ENCODE results near the gene CDKN2A.
"Not testable (repeated sequence)": the region's sequence is repeated elsewhere in the genome, so short reads cannot be mapped to it uniquely, and the experiment has no call there.

CDKN2A gene

DNA sequence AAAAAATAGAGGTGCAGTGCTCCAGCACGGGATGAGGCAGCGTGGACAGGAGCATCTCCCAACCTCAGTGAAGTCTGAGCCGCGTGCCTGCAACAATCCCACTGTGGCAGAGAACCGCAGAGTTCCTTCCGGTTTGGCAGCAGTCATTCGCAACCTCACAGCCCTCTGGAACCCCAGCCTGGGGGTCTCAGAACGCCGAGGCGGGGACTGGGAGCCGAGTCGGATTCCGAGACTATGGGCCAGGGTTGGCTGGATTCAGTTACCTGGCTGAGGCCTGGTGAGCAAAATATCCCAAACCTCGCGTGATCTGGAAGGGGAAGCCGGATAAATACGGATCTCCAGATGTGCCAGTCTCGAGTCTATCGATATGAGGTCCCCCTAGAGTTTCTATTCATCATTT, 27.0 kb downstream of the CDKN2A start:
- Histone ChIP-seq H3K36me3 (peaks cover 26% of the 10 kb centered on the region), H3K4me3 (ENCODE audit: low read depth, low read length) (no peak overlapping the region), H3K27me3 (ENCODE audit: insufficient read depth, low read depth, severe bottlenecking) (no peaks in the 10 kb centered on the region), H3K27ac (no peak overlapping the region), H3K9me3 (ENCODE audit: severe bottlenecking) (no peaks in the 10 kb centered on the region)
- TF ChIP-seq, protein P1, sequence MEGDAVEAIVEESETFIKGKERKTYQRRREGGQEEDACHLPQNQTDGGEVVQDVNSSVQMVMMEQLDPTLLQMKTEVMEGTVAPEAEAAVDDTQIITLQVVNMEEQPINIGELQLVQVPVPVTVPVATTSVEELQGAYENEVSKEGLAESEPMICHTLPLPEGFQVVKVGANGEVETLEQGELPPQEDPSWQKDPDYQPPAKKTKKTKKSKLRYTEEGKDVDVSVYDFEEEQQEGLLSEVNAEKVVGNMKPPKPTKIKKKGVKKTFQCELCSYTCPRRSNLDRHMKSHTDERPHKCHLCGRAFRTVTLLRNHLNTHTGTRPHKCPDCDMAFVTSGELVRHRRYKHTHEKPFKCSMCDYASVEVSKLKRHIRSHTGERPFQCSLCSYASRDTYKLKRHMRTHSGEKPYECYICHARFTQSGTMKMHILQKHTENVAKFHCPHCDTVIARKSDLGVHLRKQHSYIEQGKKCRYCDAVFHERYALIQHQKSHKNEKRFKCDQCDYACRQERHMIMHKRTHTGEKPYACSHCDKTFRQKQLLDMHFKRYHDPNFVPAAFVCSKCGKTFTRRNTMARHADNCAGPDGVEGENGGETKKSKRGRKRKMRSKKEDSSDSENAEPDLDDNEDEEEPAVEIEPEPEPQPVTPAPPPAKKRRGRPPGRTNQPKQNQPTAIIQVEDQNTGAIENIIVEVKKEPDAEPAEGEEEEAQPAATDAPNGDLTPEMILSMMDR (IDR thresholded peaks at IDR 0.05; ENCODE audit: low read depth, low read length), result no peak
- DNase-seq, result no peak

DNA sequence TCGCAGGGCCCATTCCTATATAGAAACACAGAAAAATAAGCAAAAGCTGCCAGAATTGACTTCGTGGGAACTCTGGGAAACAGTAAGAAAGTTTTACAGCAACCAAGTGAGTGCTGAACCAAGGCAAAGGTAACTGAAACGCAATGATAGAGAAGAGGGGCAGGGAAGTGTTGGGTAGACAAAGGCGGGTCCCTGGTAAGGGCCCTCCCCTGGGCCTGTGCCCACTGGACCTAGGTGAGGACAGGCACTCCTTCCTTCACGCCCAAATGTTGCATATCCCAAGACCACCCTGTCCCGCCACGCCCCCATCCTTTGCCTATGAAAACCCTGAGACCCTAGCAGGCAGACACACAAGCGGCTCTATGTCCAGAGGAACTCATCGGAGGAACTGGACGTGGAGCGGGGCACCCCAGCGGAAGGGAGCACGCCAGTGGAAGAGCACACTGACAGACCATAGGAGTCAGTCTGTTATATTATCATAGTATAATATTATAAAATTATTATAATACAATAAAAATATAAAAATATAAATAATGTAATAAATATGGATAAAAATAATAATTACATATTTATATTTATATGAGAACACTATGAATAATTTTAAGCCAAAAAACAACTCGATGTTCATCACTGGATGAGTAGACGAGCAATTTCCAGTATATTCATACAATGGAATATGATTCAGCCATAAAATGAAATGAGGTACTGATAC, 27.9 kb downstream of the CDKN2A start:
- H3K27me3 ChIP-seq (ENCODE audit: insufficient read depth, low read depth, severe bottlenecking), result no peaks in the 10 kb centered on the region
- H3K27ac ChIP-seq, result no peak overlapping the region
- DNase-seq, result no peak
- H3K9me3 ChIP-seq (ENCODE audit: severe bottlenecking), result no peaks in the 10 kb centered on the region
- H3K4me3 ChIP-seq (ENCODE audit: low read depth, low read length), result no peak overlapping the region
- peaks cover 26% of the 10 kb centered on the region for H3K36me3 ChIP-seq
- TF ChIP-seq, protein P1 (IDR thresholded peaks at IDR 0.05; ENCODE audit: low read depth, low read length), result no peak

DNA sequence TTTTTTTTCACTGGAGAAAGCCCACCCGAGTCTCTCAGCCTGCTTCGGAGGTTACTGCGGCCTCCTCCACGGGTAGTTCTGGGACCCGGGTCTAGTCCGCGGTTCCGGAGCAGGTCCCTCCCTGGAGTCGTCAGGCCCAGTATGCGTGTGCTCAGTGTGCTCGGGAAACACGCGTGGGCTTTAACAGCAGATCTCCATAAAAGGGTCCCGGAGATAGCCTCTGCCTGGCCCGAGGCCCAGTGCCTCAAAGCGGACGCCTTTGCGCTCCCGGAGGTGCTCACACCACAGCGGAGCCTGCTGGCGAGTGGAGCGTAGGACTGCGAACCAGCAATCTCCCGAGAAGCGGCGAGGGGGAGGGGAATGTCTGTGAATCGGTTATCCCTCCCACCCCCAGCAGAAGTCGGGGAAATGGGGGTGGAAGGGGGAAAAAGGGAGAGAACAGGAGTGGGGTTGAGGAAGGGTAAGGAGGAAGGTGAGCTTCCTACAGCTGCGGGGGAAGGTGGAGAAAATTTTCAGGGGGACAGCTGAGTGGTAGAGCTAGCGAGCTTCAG, 28.7 kb downstream of the CDKN2A start:
- H3K27ac ChIP-seq, result no peak overlapping the region
- H3K9me3 ChIP-seq (ENCODE audit: severe bottlenecking), result no peaks in the 10 kb centered on the region
- peaks cover 18% of the 10 kb centered on the region for H3K36me3 ChIP-seq
- H3K27me3 ChIP-seq (ENCODE audit: insufficient read depth, low read depth, severe bottlenecking), result no peaks in the 10 kb centered on the region
- H3K4me3 ChIP-seq (ENCODE audit: low read depth, low read length), result no peak overlapping the region
- TF ChIP-seq, protein P1 (IDR thresholded peaks at IDR 0.05; ENCODE audit: low read depth, low read length), result no peak
- DNase-seq, result no peak

- Histone ChIP-seq H3K4me3 (ENCODE audit: low read depth, low read length) (no peak overlapping the region), H3K36me3 (peaks cover 13% of the 10 kb centered on the region), H3K27me3 (ENCODE audit: insufficient read depth, low read depth, severe bottlenecking) (no peaks in the 10 kb centered on the region), H3K9me3 (ENCODE audit: severe bottlenecking) (no peaks in the 10 kb centered on the region), H3K27ac (no peak overlapping the region)
- DNase-seq, result no peak
- TF ChIP-seq, protein P1 (IDR thresholded peaks at IDR 0.05; ENCODE audit: low read depth, low read length), result no peak
These were observed 29.2 kb downstream of the CDKN2A start for GRCh38 chr9:21964925-21965385.

DNA sequence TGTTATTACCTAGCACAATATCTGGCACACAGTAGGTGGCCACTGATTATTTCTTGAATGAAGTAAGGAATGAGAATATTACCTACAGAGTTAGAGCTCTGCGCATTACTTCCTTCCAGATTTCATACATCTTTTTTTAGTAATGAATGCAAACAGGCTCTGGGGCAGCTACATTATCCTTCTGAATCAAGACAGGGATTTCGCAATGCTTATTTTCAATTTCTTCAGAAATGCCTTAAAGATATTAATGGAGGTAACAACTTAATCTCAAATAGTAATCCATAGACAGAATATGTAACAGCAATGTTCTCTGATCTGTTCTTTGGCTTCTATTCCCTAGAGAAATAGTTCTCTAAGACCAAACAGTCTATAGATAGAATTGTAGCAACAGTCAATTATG, 32.6 kb downstream of the CDKN2A start:
- H3K27me3 ChIP-seq (ENCODE audit: insufficient read depth, low read depth, severe bottlenecking), result no peaks in the 10 kb centered on the region
- TF ChIP-seq, protein P1 (IDR thresholded peaks at IDR 0.05; ENCODE audit: low read depth, low read length), result no peak

GRCh38 chr9:21959268-21959667, 34.9 kb downstream of the CDKN2A start:
- H3K36me3 ChIP-seq; H3K27me3 ChIP-seq (ENCODE audit: insufficient read depth, low read depth, severe bottlenecking); DNase-seq; H3K27ac ChIP-seq; H3K9me3 ChIP-seq (ENCODE audit: severe bottlenecking); H3K4me3 ChIP-seq (ENCODE audit: low read depth, low read length): not testable (repeated sequence)

More for the DNA sequence above, 32.6 kb downstream of the CDKN2A start:
- H3K4me3 ChIP-seq (ENCODE audit: low read depth, low read length), result no peak overlapping the region
- no peaks in the 10 kb centered on the region for H3K9me3 ChIP-seq (ENCODE audit: severe bottlenecking)
- H3K27ac ChIP-seq, result no peak overlapping the region
- no peak for DNase-seq
- H3K36me3 ChIP-seq, result no peaks in the 10 kb centered on the region

All from WERI-Rb-1 (cell line).